Measurements from ENCODE around the gene STAU1.

DNA sequence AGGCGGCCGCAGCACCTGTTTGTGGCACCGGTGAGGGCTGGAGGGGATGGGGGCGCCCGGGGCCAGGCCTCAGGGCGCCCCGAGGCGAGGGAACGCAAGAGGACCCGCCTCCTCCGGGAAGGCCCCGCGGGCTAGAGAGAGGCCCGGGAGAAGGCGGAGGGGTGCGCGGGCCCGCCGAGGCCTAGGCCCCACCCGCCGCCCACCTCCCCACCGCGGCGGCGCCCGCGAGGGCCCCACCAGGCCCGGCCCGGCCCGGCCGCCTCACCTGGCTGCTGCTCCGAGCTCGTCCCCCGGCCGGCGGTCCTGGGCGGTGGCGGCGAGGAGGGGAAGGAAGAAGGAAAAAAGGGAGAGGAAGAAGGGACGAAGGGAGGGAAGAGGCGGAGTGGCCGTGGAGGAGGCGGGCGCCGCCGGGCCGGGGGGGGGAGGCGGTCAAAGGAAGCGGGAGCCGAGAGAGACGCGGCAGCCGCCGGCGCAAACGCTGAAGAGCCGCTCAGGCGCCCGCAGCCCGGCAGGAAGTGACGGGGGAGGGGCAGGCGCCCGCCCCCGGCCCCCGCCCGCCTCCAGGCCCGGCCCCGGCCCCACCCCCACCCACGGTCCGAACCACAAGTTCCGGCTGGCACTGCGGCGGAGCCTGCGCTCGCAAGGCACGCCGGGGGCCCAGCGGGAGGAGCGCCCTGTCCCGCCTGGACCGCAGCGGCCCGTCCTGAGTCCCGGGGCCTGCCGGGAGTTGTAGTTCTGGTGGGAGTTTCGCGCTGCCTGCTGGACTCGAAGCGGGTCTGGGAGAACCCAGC is at the start of gene STAU1:
- TF ChIP-seq, protein P1, sequence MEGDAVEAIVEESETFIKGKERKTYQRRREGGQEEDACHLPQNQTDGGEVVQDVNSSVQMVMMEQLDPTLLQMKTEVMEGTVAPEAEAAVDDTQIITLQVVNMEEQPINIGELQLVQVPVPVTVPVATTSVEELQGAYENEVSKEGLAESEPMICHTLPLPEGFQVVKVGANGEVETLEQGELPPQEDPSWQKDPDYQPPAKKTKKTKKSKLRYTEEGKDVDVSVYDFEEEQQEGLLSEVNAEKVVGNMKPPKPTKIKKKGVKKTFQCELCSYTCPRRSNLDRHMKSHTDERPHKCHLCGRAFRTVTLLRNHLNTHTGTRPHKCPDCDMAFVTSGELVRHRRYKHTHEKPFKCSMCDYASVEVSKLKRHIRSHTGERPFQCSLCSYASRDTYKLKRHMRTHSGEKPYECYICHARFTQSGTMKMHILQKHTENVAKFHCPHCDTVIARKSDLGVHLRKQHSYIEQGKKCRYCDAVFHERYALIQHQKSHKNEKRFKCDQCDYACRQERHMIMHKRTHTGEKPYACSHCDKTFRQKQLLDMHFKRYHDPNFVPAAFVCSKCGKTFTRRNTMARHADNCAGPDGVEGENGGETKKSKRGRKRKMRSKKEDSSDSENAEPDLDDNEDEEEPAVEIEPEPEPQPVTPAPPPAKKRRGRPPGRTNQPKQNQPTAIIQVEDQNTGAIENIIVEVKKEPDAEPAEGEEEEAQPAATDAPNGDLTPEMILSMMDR (tag by site-specific recombination; IDR thresholded peaks at IDR 0.05): no peak
- TF ChIP-seq ZNF266 (tag by site-specific recombination; IDR thresholded peaks at IDR 0.05; ENCODE audit: low read depth): no peak
- no peak for TF ChIP-seq ZNF433 (tag by site-specific recombination; IDR thresholded peaks at IDR 0.05; ENCODE audit: low read depth)
- TF ChIP-seq, protein P2, sequence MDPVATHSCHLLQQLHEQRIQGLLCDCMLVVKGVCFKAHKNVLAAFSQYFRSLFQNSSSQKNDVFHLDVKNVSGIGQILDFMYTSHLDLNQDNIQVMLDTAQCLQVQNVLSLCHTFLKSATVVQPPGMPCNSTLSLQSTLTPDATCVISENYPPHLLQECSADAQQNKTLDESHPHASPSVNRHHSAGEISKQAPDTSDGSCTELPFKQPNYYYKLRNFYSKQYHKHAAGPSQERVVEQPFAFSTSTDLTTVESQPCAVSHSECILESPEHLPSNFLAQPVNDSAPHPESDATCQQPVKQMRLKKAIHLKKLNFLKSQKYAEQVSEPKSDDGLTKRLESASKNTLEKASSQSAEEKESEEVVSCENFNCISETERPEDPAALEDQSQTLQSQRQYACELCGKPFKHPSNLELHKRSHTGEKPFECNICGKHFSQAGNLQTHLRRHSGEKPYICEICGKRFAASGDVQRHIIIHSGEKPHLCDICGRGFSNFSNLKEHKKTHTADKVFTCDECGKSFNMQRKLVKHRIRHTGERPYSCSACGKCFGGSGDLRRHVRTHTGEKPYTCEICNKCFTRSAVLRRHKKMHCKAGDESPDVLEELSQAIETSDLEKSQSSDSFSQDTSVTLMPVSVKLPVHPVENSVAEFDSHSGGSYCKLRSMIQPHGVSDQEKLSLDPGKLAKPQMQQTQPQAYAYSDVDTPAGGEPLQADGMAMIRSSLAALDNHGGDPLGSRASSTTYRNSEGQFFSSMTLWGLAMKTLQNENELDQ (tag by site-specific recombination; IDR thresholded peaks at IDR 0.05; ENCODE audit: low read depth): no peak
- TF ChIP-seq, protein P3, sequence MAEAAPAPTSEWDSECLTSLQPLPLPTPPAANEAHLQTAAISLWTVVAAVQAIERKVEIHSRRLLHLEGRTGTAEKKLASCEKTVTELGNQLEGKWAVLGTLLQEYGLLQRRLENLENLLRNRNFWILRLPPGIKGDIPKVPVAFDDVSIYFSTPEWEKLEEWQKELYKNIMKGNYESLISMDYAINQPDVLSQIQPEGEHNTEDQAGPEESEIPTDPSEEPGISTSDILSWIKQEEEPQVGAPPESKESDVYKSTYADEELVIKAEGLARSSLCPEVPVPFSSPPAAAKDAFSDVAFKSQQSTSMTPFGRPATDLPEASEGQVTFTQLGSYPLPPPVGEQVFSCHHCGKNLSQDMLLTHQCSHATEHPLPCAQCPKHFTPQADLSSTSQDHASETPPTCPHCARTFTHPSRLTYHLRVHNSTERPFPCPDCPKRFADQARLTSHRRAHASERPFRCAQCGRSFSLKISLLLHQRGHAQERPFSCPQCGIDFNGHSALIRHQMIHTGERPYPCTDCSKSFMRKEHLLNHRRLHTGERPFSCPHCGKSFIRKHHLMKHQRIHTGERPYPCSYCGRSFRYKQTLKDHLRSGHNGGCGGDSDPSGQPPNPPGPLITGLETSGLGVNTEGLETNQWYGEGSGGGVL (tag by site-specific recombination; IDR thresholded peaks at IDR 0.05): peak; percentile 95
- no peak for TF ChIP-seq ZNF292 (tag by site-specific recombination; IDR thresholded peaks at IDR 0.05; ENCODE audit: borderline replicate concordance, low read depth)
- no peak for TF ChIP-seq TCF7L2 (IDR thresholded peaks at IDR 0.05; ENCODE audit: borderline replicate concordance, low read depth, low read length)
- no peak for TF ChIP-seq ZNF214 (tag by site-specific recombination; IDR thresholded peaks at IDR 0.05; ENCODE audit: borderline replicate concordance)
- TF ChIP-seq ZNF302 (tag by site-specific recombination; IDR thresholded peaks at IDR 0.05; ENCODE audit: low read depth): no peak
- no peak for TF ChIP-seq WT1 (tag by site-specific recombination; IDR thresholded peaks at IDR 0.05)
- TF ChIP-seq, protein P4, sequence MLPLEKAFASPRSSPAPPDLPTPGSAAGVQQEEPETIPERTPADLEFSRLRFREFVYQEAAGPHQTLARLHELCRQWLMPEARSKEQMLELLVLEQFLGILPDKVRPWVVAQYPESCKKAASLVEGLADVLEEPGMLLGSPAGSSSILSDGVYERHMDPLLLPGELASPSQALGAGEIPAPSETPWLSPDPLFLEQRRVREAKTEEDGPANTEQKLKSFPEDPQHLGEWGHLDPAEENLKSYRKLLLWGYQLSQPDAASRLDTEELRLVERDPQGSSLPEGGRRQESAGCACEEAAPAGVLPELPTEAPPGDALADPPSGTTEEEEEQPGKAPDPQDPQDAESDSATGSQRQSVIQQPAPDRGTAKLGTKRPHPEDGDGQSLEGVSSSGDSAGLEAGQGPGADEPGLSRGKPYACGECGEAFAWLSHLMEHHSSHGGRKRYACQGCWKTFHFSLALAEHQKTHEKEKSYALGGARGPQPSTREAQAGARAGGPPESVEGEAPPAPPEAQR (tag by site-specific recombination; IDR thresholded peaks at IDR 0.05): no peak
